Measurements from ENCODE around the gene FEZF1. TPM values are rescaled to one million over a fixed set of nuclear protein-coding genes. Genes with fewer than 3 reads are reported as not detected.

The FEZF1 gene
- total RNA-seq (2022; extraction: Qiagen RNA extraction; ENCODE audit: low read depth): not detected in 5 replicates

DNA sequence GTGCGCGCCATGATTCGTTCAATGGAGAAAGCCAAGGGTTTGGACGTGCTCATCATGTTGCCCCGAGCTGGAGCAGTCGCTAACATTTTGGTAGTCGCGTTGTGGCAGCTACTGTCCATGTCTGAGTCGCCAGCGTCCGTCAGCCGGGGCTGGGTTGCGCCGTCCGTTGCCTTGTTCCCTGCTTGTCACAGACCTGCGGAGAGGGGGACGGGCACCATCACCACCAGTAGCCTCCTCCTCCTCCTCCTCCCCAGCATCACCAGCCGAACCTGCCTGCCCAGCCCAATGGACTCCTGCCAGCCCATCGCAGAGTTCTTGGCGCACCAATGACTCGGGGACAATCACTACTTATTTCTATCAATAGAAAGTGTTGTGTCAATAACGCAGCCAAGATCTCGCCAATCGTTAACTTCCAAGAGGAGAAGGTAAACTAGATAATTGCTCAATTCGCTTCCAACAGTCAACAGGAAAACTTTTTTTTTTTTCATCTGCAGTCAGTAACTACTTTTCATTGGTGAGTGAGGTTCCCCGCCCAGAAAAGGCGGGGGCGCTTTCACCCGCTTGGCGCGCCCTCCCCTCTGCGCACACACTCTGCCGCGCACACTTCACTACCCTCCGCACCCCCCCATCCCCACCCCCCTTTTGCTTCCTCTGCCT is at the start of gene FEZF1:
TSS of gene FEZF1 (minus strand) at position 432 of the 657 bp plus-strand sequence. CDS start at position 119, 313 bp downstream.

Other genes with a start within 250 kb of the FEZF1 start
- gene AASS, start 160.5 kb downstream of the FEZF1 start, total RNA-seq (2022; extraction: Qiagen RNA extraction; ENCODE audit: low read depth): 0.03 to 0.08 TPM (median 0.05 TPM) in 4 of 5 replicates, not detected in the other

Data from A549 treated with CpdA at 1 μM for 4 hours (cell line).